Measurements from ENCODE around the gene QRICH1. TPM values are rescaled to one million over a fixed set of nuclear protein-coding genes. Genes with fewer than 3 reads are reported as not detected.
A peak's percentile ranks its signal among the peaks of the same experiment; 100 is the strongest.

The QRICH1 gene
- total and polyA plus RNA-seq, 12 donors = 46.2 to 101 (median 78.9) TPM

- no peak for DNase-seq
- H3K27ac ChIP-seq = peak overlapping the region in 4 of 5 donors; percentile 79 to 94 (median 92)
- intact Hi-C loops (cut with DNase I) = loop anchor here in 1 of 2 donors (10.0 kb wide), 1 partner anchor 1017 kb away; no protein-coding TSS in a partner anchor
- H3K27me3 ChIP-seq = no peaks in the 10 kb centered on the region
- H3K9me3 ChIP-seq (replicated peaks in 1 of 3) = no peaks in the 10 kb centered on the region
- peak overlapping the region in 1 of 4 donors; percentile 73 for H3K4me3 ChIP-seq
- H3K36me3 ChIP-seq (replicated peaks in 1 of 2) = peaks cover 0 to 60% of the 10 kb centered on the region in 2 donors
- peaks cover 10 to 23% of the 10 kb centered on the region in 2 donors for H3K4me1 ChIP-seq (replicated peaks in 1 of 2)
- TF ChIP-seq POLR2A (IDR thresholded peaks at IDR 0.05) (no peak), CTCF (IDR thresholded peaks at IDR 0.05) (no peak)
- 82 to 85% (median 84%) methylated on average over 4 of the region's 4 CpGs for WGBS, 4 donors
Measured at GRCh38 chr3:49028298-49028672, 65.6 kb downstream of the QRICH1 start.

GRCh38 chr3:49027634-49028033 is 66.2 kb downstream of the QRICH1 start:
- no peak for TF ChIP-seq POLR2A (IDR thresholded peaks at IDR 0.05)
- no peak for TF ChIP-seq CTCF (IDR thresholded peaks at IDR 0.05)
- Histone ChIP-seq H3K27ac (peak overlapping the region in 2 of 5 donors; percentile 3 to 94), H3K9me3 (replicated peaks in 1 of 3) (no peaks in the 10 kb centered on the region), H3K4me3 (no peak overlapping the region), H3K4me1 (replicated peaks in 1 of 2) (peaks cover 15 to 29% of the 10 kb centered on the region in 2 donors), H3K27me3 (no peaks in the 10 kb centered on the region), H3K36me3 (replicated peaks in 1 of 2) (peaks cover 0 to 58% of the 10 kb centered on the region in 2 donors)
- DNase-seq = no peak
- intact Hi-C loops (cut with DNase I) = loop anchor here in 1 of 2 donors (10.0 kb wide), 1 partner anchor 1017 kb away; no protein-coding TSS in a partner anchor
- 93 to 98% (median 96%) methylated on average over 5 to 9 of the region's 9 CpGs for WGBS, 4 donors

DNA sequence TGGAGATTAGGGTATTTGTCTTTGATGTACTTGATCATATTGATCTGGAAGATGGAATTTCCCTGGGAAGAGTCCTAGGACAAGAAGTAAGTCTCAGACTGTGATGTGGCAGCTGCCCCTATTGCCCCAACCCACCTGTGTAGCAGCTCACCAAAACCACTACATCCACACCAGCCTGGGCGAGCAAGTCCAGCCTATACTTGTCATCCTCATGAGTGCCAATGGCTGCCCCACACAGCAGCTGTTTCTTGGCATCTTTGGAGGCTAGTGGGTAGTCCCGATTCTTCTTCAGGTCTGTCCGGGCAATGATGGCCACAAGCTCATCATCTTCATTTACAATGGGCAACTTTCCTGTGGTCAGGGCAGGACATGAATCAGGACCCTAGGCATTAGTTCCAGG is 67.3 kb downstream of the QRICH1 start:
- no peaks in the 10 kb centered on the region for H3K27me3 ChIP-seq
- peaks cover 17 to 31% of the 10 kb centered on the region in 2 donors for H3K4me1 ChIP-seq (replicated peaks in 1 of 2)
- TF ChIP-seq CTCF (IDR thresholded peaks at IDR 0.05) (no peak), POLR2A (IDR thresholded peaks at IDR 0.05) (no peak)
- H3K9me3 ChIP-seq (replicated peaks in 1 of 3) = no peaks in the 10 kb centered on the region
- no peak overlapping the region for H3K27ac ChIP-seq
- intact Hi-C loops (cut with DNase I) = loop anchor here in 1 of 2 donors (10.0 kb wide), 1 partner anchor 1018 kb away; no protein-coding TSS in a partner anchor
- no peak overlapping the region for H3K4me3 ChIP-seq
- 96 to 100% (median 96%) methylated on average over 3 of the region's 3 CpGs for WGBS, 4 donors
- peaks cover 0 to 47% of the 10 kb centered on the region in 2 donors for H3K36me3 ChIP-seq (replicated peaks in 1 of 2)
- DNase-seq = no peak

DNA sequence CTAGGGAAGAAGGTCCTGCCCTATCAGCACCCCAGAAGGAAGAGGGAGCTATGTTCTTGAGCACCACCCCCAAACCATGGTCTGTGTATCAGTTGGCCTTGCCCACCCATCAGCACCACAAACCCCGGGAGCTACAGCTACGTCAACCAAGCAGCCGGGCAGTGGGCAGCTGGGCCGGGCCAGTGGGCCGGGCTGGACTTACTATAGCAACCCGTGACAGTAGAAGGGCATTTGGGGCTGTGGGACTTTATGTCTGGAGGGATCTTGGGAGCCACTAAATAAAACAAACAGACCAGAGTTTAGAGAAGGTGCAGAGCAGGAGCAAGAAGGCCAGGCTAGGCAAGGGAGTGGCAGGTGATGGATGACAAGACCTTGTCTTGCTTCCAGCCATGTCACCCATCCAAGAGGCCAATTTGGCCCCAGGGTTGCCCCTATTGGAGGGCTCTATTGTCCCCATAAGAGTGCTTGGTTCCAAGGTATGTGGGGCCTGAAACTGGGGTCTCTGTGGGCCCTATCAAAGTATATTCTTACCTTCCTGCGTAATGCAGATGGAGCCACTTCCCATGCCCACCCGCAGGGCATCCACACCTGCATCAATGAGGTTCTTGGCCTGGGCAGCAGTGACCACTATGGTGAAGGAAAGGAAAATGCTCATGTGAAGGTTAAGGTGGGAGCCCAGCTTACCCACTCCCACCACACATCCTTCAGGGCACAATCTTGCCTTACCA is 67.9 kb downstream of the QRICH1 start:
- Histone ChIP-seq H3K4me1 (replicated peaks in 1 of 2) (peaks cover 17 to 33% of the 10 kb centered on the region in 2 donors), H3K27ac (peak overlapping the region in 1 of 5 donors; percentile 13), H3K27me3 (no peaks in the 10 kb centered on the region), H3K4me3 (no peak overlapping the region), H3K9me3 (replicated peaks in 1 of 3) (no peaks in the 10 kb centered on the region), H3K36me3 (replicated peaks in 1 of 2) (peaks cover 0 to 42% of the 10 kb centered on the region in 2 donors)
- WGBS, 4 donors = 91 to 97% (median 91%) methylated on average over 8 of the region's 8 CpGs
- no peak for TF ChIP-seq POLR2A (IDR thresholded peaks at IDR 0.05)
- TF ChIP-seq CTCF (IDR thresholded peaks at IDR 0.05) = no peak
- no peak for DNase-seq
- intact Hi-C loops (cut with DNase I) = loop anchor here in 1 of 2 donors (10.0 kb wide), 1 partner anchor 1019 kb away; no protein-coding TSS in a partner anchor
